Activated CD4-positive, CD25-positive, alpha-beta regulatory T cell treated with anti-CD3 and anti-CD28 coated beads, Interleukin-2, amount 50 U/mL, for 24 hours (primary cell): ENCODE data around the gene LAMTOR1.
A peak's percentile ranks its signal among the peaks of the same experiment; 100 is the strongest.

Experiments used
- ATAC-seq, 2 donors: fragments of 150-1000 bp; cut with Tn5 transposase; one replicate each; pipeline ENCODE4 v1.10.0; 2021; ENCODE audit warnings: mild to moderate bottlenecking in 1 of 2, moderate library complexity in 1 of 2

Gene LAMTOR1

GRCh38 chr11:72116019-72116755 is 13.1 kb upstream of the LAMTOR1 start:
- ATAC-seq: no peak

GRCh38 chr11:72114570-72114969 is 11.5 kb upstream of the LAMTOR1 start:
- ATAC-seq: no peak

GRCh38 chr11:72112978-72113808 is 10.1 kb upstream of the LAMTOR1 start:
- ATAC-seq: no peak

GRCh38 chr11:72112143-72112977 is 9.3 kb upstream of the LAMTOR1 start, which contains the start of gene ANAPC15:
TSS of gene ANAPC15 (minus strand) at chr11:72112695. CDS start at chr11:72111276, 1,419 bp downstream.
- peak; percentile 90 for ATAC-seq

GRCh38 chr11:72111300-72112142 is 8.4 kb upstream of the LAMTOR1 start:
- ATAC-seq: no peak

- no peak for ATAC-seq
These were observed 2.8 kb upstream of the LAMTOR1 start, which contains the start of gene TOMT for GRCh38 chr11:72105888-72106287. TSS of gene TOMT (plus strand) at chr11:72105924. CDS start at chr11:72105952, 28 bp downstream.

- no peak for ATAC-seq
These were observed 664 bp upstream of the LAMTOR1 start for GRCh38 chr11:72103754-72104167.

- ATAC-seq: peak in 1 of 2 donors; percentile 3
These were observed 509 bp downstream of the LAMTOR1 start for GRCh38 chr11:72102631-72102945.

- ATAC-seq: no peak
These were observed 935 bp downstream of the LAMTOR1 start for GRCh38 chr11:72102162-72102561.

GRCh38 chr11:72100462-72100861 is 2.6 kb downstream of the LAMTOR1 start:
- ATAC-seq: no peak

GRCh38 chr11:72100009-72100408 is 3.1 kb downstream of the LAMTOR1 start:
- ATAC-seq: no peak

- no peak for ATAC-seq
These were observed 4.4 kb downstream of the LAMTOR1 start for GRCh38 chr11:72098741-72099140.

- peak; percentile 76 to 82 for ATAC-seq
These were observed 11.8 kb downstream of the LAMTOR1 start for GRCh38 chr11:72091292-72091691.

- no peak for ATAC-seq
These were observed 14.9 kb downstream of the LAMTOR1 start for GRCh38 chr11:72088076-72088808.

- ATAC-seq: no peak
These were observed 17.3 kb downstream of the LAMTOR1 start for GRCh38 chr11:72085621-72086351.

- no peak for ATAC-seq
These were observed 18.1 kb downstream of the LAMTOR1 start for GRCh38 chr11:72084965-72085364.

- no peak for ATAC-seq
These were observed 19.0 kb downstream of the LAMTOR1 start for GRCh38 chr11:72084076-72084475.

- ATAC-seq: no peak
These were observed 19.7 kb downstream of the LAMTOR1 start for GRCh38 chr11:72083414-72083813.

- ATAC-seq: no peak
These were observed 21.2 kb downstream of the LAMTOR1 start for GRCh38 chr11:72081821-72082453.

- ATAC-seq: no peak
These were observed 21.9 kb downstream of the LAMTOR1 start for GRCh38 chr11:72081184-72081644.
